Inflammatory macrophage treated with lipopolysaccharide for 1 hour (primary cell): ENCODE data around the gene IL34.

ENCODE experiments used
- DNase-seq, 2 donors: peaks; one replicate each; pipeline ENCODE4 v3.0.0-alpha.2; 2020 to 2022

The IL34 gene

DNA sequence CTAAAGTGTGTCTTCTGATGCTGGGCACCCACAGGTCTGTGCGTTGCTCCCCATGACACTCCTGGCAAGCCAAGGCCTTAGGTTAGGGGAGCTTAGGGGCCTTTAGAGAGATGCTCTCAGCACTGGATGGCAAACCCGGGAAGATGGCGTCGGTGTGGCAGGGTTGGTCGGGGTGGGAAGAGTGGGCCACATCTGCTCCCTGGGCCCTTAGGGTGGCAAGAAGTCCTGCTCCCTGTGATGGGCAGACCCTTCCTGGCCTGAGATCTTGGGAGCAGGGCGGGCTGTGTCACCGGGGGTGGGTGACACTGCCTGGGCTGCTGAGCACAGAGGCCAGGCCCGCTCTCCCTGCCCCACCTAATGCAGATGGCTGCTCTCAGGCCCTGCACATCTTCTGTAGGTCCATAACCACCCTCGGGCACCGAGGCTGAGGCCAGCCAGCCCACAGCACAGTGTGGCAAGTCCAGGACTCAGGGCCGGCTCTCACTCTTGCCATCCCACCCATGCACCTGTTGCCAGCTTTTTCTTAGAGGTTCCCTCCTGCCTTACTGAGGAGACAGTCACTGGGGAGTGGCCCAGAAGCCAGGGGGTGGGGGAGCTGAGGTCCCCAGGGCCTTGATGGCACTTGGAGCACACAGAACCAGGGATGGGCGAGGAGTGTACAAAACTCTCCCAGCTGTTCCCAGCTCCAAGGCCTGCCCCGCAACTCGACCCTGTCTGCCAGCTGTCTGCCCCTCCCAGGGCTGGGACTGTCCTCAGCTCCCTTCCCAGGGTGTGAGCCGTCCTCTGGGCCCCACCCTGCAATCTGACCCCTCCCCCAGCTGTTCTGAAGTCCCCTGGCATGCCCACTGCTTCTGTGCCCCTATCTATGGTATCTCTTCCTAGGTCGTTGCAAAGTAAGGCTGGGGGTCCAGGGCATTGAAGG lies 43.9 kb downstream of the IL34 start:
- no peak for DNase-seq

- DNase-seq: no peak
Observed at GRCh38 chr16:70691223-70692129, 45.1 kb downstream of the IL34 start.

GRCh38 chr16:70692130-70692872 lies 45.9 kb downstream of the IL34 start:
- DNase-seq: no peak

DNA sequence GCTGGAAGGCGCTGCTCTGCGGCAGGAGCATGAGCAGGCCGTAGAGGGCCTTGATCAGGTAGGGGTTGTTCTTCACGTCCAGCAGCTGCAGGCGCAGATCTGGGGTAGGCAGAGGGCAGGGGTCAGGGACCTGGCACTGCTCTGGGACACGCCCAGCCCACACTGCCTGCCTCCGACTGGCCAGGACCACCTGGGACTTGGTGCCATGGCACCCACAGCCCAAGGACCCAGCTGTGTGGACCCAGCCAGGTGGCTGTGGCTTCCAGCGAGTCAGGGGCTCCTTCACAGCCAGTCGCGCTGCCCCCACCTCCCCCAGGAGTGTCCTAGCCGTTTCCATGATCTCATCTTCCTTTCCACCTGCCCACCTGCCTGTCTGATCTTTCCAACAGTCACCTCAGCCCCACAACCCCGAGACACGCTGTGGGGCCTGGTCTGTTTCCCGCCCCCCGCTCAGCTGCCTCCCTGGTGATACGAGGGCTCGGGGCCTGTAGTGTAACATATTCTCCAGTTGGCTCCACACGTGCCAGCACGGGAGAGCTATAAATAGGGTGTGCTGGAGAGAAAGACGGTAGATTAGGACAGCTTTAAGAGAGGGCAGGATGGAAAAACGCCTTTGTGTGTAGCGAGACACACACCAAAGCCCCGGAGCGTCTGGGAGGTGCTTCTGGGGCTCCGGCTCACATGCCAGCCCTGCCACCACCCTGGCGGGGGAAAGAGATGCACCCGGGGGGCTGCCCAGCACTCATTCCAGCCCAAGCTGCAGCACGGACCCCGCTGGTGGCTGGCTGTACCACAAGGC lies 46.7 kb downstream of the IL34 start:
- no peak for DNase-seq

DNA sequence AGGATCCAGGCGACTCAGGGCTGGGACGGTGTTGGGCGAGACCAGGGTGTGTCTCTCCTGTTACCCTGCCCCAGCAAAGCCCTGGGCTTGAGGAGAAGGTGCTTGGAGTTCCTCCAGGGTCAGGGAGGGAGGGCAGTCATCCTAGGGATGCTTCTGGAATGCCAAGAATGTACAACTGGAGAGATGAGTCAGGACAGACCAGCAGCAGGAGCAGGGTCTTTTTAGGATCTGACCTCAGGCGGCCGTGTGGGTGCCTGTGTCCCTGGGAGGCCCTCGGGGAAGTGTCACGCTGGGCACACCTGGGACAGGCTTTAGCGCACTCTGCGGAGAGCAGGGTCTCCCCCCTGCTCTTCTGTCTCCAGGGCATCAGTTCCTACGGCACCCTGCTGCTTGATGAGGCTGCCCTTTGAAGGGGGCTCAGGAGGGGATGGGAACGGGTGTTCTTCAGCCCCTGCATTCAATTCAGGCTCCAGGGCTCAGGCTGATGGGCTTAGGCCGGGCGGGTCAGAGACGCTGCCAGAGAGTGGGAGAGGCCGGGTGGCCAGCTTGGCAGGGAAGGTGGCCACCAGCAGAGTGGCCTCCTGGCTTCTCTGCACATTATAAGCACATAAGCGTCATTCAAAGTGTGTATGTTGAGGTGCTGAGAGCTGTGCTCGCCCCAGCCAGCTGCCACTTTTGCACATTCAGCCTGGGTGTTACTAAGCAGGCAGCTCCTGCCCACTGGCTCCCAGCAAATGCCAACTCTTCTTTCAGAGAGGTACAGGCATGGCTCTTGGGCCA lies 47.9 kb downstream of the IL34 start:
- no peak for DNase-seq

GRCh38 chr16:70694868-70695218 lies 48.5 kb downstream of the IL34 start:
- DNase-seq: no peak

DNA sequence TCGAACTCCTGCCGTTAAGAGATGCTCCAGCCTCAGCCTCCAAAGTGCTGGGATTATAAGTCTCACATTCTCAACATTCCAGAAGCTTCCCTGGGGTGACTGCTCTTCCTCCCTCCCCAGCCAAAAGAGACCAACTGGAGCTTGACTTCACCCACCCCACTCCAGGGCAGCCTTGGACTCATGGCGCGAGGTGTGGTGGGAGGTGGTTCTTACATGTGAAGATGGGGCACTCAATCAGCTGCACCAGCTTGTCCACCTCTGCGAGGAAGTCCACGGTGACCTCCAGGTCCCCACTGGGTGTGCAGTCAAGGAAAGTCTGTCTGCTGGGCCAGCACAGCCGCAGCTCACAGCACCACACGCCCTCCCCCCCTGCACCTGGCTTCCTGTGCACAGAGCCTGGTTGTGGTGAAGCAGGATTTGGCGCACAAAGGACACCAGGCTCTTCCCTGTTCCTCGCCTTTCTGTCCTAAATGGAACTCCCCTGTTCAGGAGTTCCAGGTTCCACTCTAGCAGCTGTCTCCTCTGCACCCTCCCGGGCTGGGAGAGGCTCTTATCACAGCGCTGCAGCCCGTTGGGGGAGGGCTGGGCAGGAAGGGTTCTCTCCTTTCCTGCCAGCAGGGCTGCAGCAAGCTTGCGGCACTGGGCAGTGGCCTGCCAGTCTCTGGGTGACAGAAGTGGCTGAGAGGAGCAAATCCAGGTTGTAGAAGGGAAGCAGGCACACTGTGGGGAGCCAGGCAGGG lies 49.1 kb downstream of the IL34 start:
- DNase-seq: no peak

- DNase-seq: no peak
Observed at GRCh38 chr16:70696355-70696754, 50.0 kb downstream of the IL34 start.

- DNase-seq: no peak
Observed at GRCh38 chr16:70696952-70697593, 50.7 kb downstream of the IL34 start.

DNA sequence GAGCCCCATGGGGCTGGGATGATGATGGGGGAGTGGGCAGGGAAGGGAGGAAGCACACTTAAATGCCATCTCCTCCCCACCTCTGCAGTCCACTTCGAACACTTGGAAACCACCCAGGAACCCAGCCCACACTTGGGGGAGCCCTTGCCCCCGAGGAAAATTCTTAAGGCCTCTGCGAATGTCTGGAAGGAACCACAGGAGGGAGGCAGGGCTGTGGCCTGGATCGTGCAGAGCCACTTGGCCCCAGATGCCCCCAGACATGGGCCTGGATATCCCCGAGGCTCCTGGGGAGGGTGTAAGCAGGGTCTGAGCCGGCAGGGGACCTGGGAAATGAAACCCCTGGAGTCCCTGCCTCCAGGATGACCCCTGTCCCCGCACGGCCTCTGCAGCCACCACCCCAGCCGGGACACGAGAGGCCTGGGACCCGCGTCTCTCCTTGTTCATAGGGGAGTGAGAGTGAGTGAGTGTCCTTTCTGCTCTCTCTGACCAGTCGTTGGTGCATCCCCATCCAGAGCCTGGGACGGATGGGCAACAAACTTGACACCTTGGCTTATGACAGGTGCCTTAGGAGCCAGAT lies 51.3 kb downstream of the IL34 start:
- DNase-seq: no peak

DNA sequence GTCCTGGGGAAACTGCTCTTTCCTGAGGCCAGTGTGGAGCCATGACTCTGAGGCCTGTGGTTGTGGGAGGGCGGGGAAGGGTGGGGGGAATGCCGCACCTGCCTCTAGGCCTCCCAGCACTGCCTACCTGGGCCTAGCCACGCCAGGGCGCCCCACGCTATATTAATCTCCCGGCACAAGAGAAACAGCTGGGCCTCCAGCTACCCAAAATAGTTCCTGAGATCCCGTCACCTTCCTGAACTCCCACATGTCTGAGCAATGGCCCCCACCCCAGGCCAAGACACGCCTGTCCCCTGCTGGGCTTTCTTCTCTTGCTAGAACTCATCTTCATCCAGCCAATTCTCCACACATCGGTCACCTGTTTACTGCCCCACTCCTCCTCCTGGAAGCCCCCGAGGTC lies 52.5 kb downstream of the IL34 start:
- DNase-seq: no peak

DNA sequence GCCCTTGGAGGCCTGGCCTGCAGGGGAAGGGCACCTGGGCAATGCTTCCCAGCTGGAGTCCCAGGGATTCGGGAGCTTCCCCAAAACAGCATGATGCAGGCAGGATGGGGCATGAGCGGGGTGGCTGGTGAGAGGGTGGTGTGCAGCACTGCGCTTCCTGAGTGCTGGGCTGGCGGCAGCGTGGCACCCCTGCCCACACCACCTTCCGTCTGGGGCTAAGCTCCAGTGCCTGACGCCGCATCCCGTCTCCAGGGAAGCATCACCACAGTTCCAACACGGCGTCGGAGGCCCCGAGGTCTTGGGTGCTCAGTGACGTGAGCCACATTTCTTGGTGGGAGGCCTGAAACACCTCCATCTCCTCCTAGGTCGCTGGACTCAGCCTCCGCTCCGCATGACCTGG lies 53.3 kb downstream of the IL34 start:
- DNase-seq: no peak

GRCh38 chr16:70700101-70701020 lies 54.0 kb downstream of the IL34 start:
- DNase-seq: peak in 1 of 2 donors; percentile 13

DNA sequence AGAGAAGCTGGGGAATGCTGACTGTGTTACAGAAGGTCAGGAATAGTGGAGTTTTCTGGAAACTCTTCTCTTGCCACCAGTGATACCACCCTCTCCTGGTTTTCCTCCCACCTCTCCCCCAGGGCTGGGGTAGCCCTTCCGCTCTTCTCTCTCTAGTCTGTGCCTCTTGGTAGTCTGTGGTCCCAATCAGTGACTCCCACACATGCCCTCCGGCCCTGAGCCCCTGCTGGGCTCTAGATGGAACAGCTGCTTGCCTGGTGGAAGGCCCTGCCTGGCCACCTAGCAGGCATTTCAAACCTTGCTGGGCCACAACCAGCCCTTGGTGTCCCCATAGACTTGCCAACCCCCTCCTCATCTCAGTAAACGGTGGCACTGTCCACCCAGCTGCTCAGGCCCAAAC lies 54.7 kb downstream of the IL34 start:
- no peak for DNase-seq

- no peak for DNase-seq
Observed at GRCh38 chr16:70701596-70701995, 55.2 kb downstream of the IL34 start.

DNA sequence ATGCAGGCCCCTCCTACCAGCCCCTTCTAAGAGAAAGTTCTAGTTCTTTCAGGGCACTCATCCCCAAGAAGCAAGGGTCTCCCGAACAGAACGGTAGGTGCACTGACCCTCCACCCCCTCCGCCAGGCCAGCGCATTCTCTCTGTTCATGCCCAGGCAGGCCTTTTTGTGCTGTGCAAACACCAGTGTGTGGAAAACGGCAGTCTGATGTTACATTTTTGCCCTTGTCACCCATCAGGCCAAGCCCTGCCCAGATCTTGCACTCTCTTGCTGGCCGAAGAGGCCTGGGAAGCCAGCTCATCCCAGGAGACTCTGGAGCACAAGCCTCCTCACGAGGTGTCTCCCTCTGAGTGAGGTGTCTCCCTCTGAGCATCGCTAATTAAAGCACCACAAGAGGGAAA lies 55.6 kb downstream of the IL34 start:
- no peak for DNase-seq

GRCh38 chr16:70702624-70703023 lies 56.3 kb downstream of the IL34 start:
- DNase-seq: no peak

GRCh38 chr16:70703041-70703834 lies 56.9 kb downstream of the IL34 start:
- DNase-seq: peak in 1 of 2 donors; percentile 21
